NCI-H2107 treated with DMSO at 0.1 percent for 48 hours (cell line): Measurements from ENCODE around the gene SEMA3D.
A peak's percentile ranks its signal among the peaks of the same experiment; 100 is the strongest.

Experiments used
- DNase-seq: peaks from one replicate; lab custom pipeline; 2025; ENCODE audit not compliant: unreplicated experiment; lab: John Stamatoyannopoulos, UW

SEMA3D gene

GRCh38 chr7:85186521-85187241, at the start of gene SEMA3D:
Gene SEMA3D (minus strand): TSS chr7:85187056. CDS start chr7:85121891, 65,165 bp downstream.
- peak; percentile 77 for DNase-seq

DNA sequence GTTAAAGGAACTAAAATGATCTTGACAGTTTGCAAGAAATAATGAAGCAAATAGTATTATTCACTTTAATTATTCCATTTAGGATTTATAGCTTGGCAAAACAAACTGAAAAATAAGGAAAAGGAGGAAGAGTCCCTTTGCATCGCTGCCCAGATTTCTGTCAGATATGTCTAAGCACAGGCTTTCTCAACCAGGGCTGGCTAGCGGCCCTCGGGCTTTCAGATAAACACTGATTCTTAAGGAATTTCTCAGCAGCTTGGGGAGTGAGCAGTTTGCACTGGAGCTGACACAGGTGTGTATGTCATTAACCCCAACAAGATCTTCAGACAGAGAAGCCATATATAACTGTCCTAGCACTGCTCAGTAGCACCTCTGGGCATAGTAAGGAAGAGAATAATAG, 47.9 kb upstream of the SEMA3D start:
- no peak for DNase-seq

DNA sequence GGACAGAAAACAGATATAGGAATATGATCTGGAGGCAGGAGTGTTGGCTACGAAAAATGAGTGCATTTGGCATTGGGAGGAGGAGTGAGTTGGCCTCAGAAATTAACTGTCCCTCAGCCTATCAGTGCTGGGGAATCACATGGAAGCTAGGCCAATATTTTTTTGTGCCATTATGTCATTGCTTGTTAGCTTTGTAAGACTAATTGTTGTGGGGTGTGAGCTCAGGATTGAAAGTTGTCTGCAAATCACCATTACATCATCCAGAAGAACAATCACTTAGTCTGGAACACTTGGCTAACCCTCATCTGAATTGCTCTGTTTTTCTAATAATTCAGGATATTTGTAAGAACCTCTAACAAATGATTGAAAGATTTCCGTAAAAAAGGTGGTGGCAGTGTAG, 45.2 kb upstream of the SEMA3D start:
- DNase-seq, result no peak

GRCh38 chr7:85230623-85231022, 43.8 kb upstream of the SEMA3D start:
- DNase-seq, result no peak

DNA sequence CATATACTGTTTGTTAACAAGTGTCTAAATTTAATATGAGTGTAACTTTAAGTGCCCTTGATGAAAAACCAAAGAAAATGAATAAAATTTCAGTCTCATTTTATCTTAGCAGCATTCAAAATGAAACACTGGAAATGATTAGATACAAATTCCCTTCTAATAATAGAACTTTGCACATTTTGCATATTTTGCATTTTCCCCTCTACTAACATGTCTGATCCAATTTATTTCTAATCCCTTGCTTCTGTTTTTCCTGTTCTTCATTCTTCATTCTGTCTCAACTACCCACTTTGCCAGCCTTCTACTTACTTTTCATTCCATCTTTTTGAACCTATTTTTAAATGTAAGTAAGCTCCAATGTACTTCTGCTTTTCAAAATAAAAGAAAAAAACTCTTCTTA, 42.7 kb upstream of the SEMA3D start:
- DNase-seq, result no peak

- no peak for DNase-seq
Observed at GRCh38 chr7:85226361-85227085, 39.7 kb upstream of the SEMA3D start.

GRCh38 chr7:85224171-85224570, 37.3 kb upstream of the SEMA3D start:
- no peak for DNase-seq

- no peak for DNase-seq
Observed at GRCh38 chr7:85222522-85222921, 35.7 kb upstream of the SEMA3D start.

GRCh38 chr7:85221796-85222195, 34.9 kb upstream of the SEMA3D start:
- no peak for DNase-seq

GRCh38 chr7:85220651-85221050, 33.8 kb upstream of the SEMA3D start:
- DNase-seq, result no peak

DNA sequence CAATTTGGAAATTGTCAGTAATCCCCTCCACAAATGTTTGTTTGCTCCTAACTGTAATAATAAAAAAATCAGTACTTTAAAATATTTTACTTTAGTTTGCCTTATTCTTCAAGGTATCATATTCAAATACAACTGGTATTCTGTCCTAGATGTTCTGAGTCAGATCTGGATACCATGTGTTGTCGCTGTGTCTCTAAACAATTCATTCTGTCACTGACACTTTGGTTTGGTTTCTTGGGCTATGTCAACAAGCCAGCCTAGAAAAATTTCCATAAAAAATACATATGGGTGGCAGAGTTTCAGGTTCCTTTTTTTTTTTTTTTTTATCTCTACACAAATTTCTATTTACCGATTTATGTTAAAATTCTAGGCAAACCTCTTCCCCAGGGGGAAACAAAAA, 33.2 kb upstream of the SEMA3D start:
- no peak for DNase-seq

- no peak for DNase-seq
Observed at GRCh38 chr7:85217085-85217484, 30.2 kb upstream of the SEMA3D start.

GRCh38 chr7:85215098-85215497, 28.2 kb upstream of the SEMA3D start:
- DNase-seq, result no peak

- no peak for DNase-seq
Observed at GRCh38 chr7:85213500-85213899, 26.6 kb upstream of the SEMA3D start.

GRCh38 chr7:85205754-85206153, 18.9 kb upstream of the SEMA3D start:
- DNase-seq, result no peak

DNA sequence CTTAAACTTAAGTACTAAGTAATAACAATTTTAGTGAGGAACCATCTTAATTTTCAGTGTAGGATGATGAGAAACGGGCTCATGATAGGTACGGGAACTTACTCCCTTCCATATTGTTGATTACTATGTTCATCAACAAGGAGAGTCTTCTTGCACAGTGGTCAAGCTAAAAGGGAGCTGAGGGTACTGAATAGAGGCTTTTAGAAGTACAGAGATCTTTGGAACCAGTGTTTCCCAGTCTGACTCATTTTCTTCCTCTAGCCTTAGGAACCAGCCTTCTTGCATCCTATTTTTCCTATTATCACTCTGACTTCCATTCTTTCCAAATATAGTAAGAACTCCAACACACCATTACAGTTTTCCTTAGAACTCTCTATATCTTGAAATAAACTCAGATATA, 17.6 kb upstream of the SEMA3D start:
- DNase-seq, result no peak

DNA sequence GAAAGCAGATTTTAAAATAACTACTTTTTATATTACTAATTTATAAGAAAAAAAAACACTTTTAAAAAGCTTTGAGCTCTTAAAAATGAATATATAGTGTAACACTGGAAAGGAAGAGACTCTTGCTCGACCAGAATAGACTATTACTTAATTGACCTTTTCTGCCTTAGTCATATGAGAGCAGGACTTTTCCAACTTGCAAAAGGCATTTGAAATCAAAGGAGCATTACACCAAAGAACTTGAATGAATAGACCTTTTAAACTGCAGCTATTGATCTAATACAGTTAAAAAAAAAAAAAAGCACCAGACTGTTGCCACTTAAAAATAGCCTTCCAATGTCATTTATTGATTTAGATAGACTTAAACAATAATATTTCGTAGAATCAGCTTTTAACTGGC, 17.2 kb upstream of the SEMA3D start:
- DNase-seq, result no peak

- DNase-seq, result no peak
Observed at GRCh38 chr7:85201209-85201608, 14.4 kb upstream of the SEMA3D start.

DNA sequence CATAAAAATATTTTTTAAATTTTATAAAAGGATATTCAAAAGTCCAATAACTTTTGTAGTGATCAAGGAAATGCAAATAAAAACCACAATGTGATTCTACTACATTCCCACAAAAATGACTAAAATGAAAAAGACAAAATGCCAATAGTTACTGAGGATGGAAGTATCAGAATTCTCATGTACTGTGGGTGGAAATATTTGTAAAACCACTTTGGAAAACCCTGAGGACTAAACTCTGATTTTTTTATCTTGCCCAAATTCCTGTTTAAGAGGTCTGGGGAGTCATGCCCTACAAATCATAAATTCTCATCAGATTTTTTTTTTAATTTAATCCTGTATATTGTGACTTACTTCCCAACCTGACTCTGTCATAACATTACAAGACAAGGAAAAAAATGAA, 9.8 kb upstream of the SEMA3D start:
- DNase-seq, result no peak

GRCh38 chr7:85191383-85191782, 4.5 kb upstream of the SEMA3D start:
- no peak for DNase-seq

- no peak for DNase-seq
Observed at GRCh38 chr7:85186083-85186520, 754 bp downstream of the SEMA3D start.

DNA sequence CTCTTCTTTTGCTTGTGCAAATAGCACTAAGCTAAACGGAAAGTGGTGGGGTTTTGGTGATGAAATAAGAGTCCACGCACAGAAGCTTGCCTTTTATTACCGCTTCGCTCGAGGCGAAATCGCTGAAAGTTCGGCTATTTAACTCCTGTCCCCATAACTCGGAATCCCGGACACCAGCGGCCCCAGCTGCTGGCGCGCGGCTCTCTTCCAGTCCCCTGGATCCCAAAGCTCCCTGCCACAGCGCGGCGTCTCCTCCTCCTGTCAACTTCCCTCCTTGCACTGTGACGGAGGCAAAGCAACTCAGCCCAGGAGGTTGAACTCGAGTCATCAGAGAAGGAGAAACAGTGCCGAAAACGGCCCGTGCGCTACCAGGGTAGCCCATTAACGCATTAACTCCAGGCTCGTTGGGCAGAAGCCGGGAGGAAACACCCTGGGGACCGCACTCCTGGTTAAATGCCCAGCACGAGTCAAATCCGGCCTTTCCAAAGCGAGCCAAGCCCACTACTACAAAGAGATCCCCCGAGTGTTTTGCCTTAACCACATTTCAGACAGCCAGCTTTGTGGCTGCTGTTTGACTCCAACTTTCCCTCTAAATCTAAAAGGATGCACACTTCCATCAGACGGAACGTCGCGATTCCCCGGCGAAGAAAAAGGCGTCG, 1.3 kb downstream of the SEMA3D start:
- DNase-seq, result peak; percentile 28
